Smooth muscle cell (in vitro differentiated cells): ENCODE measurements around the gene VPS72. TPM values are rescaled to one million over a fixed set of nuclear protein-coding genes. Genes with fewer than 3 reads are reported as not detected.
"Not testable (repeated sequence)": the region's sequence is repeated elsewhere in the genome, so short reads cannot be mapped to it uniquely, and the experiment has no call there.

Source experiments
- DNase-seq: peaks from one replicate; lab custom pipeline; 2025; ENCODE audit not compliant: unreplicated experiment; lab: John Stamatoyannopoulos, UW
- H2AFZ ChIP-seq: fragments of 200-600 bp; sonication (generic); 2 replicates; pipeline ENCODE4 v1.6.0; 2016; ENCODE audit warnings: antibody characterized with exemption, low read depth, mild to moderate bottlenecking
- H3F3A ChIP-seq: fragments of 200-600 bp; sonication (generic); 2 replicates; pipeline ENCODE4 v1.6.0; 2017; ENCODE audit warnings: antibody characterized with exemption, low read depth
- H3K27ac ChIP-seq: fragments of 200-600 bp; sonication (generic); 2 replicates; pipeline ENCODE4 v1.5.1; 2016; ENCODE audit warnings: low read depth, mild to moderate bottlenecking
- H3K27me3 ChIP-seq: fragments of 200-600 bp; sonication (generic); 2 replicates; pipeline ENCODE4 v1.6.1; 2016; ENCODE audit warnings: low read depth, mild to moderate bottlenecking
- H3K36me3 ChIP-seq: fragments of 200-600 bp; sonication (generic); 2 replicates; pipeline ENCODE4 v1.5.1; 2016; ENCODE audit warnings: low read depth
- H3K4me1 ChIP-seq: fragments of 200-600 bp; sonication (generic); 2 replicates; pipeline ENCODE4 v1.5.1; 2016; ENCODE audit warnings: low read depth
- H3K4me2 ChIP-seq: fragments of 200-600 bp; sonication (generic); 2 replicates; pipeline ENCODE4 v1.6.0; 2016; ENCODE audit warnings: mild to moderate bottlenecking
- H3K4me3 ChIP-seq: fragments of 200-600 bp; sonication (generic); 2 replicates; pipeline ENCODE4 v1.5.1; 2016; ENCODE audit warnings: mild to moderate bottlenecking
- H3K79me2 ChIP-seq: fragments of 200-600 bp; sonication (generic); 2 replicates; pipeline ENCODE4 v1.6.0; 2016; ENCODE audit warnings: low read depth, mild to moderate bottlenecking
- H3K9ac ChIP-seq: fragments of 200-600 bp; sonication (generic); 2 replicates; pipeline ENCODE4 v1.6.0; 2016; ENCODE audit warnings: low read depth
- H3K9me3 ChIP-seq: fragments of 200-600 bp; sonication (generic); replicated peaks from 2 replicates; pipeline ENCODE4 v1.5.1; 2016; ENCODE audit warnings: low read depth
- H4K20me1 ChIP-seq: fragments of 200-600 bp; sonication (generic); 2 replicates; pipeline ENCODE4 v1.6.0; 2016; ENCODE audit warnings: low read depth
- CTCF ChIP-seq: fragments of 200-600 bp; sonication (generic); IDR thresholded peaks from 2 replicates; pipeline ENCODE4 v1.5.1; 2017; ENCODE audit warnings: borderline replicate concordance, mild to moderate bottlenecking, antibody characterized with exemption; ENCODE audit not compliant: insufficient read depth, poor library complexity, severe bottlenecking
- WGBS: methylation state at CpG from one replicate; pipeline ENCODE4 v1.1.7; 2016; ENCODE audit warnings: low lambda C conversion rate; 5-methylcytosine and 5-hydroxymethylcytosine counted together
- polyA plus RNA-seq: library from polyadenylated mRNA; unstranded; fragments of >200 nt; fragmentation: Nextera tagmentation; extraction: Ambion mirVana; gene quantifications from 2 replicates; pipeline ENCODE4 v1.2.1, GENCODE V29; 2016
- total RNA-seq: library from RNA; depleted of rRNA; stranded (reverse); fragments of >200 nt; gene quantifications from 2 replicates; pipeline ENCODE4 v1.2.3, GENCODE V29; 2014

Gene VPS72
- total and polyA plus RNA-seq, 2 experiments from 2014 or later: 35.0 to 57.9 TPM

DNA sequence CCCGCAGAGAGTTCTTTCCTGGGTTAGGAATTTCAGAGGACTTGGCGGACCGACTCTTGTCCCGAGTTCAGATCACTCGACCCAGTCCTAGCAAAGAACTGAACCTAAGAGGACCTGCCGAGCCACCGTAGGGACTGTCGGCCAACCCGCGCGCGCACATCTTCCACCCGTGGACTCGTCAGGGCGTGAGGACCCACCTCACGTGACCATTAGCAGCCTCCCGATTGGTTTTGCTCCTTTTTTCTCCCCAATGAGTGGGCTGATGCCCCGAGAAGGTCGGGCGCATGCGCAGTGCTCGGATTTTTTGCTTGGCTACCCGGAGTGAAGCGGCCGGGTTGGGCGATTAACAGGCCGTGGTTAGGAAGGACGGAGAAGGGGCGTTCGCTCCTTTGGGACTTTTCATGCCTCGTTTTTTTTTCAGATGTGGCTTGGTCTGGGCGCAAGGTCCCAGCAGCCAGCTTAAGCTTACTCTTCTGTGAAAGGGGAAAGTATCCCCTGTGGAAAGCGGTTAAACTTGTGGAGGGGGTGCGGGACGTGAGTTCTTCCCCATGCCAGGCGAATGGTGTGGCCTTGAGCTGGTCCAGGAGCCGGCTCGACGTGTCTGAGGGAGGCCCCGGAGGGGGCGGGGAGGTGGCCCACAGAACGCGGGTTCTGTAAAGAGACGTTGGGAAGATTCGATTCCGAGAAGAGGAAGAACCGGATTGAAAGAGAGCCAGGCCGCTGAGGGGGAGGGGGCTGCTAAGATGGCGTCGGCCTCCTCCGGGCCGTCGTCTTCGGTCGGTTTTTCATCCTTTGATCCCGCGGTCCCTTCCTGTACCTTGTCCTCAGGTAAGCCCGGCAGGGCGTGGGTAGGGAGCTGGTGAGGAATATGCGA is 8.5 kb upstream of the VPS72 start, which contains the start of gene PIP5K1A:
Gene PIP5K1A (plus strand): TSS at position 299 of the 874 bp plus-strand sequence. CDS start 445 bp downstream, at position 744.
- Histone ChIP-seq H3F3A (peaks cover 6% of the 10 kb centered on the region), H3K4me2 (peak within 1 kb of the TSS; percentile 91), H3K27me3 (no peaks in the 10 kb centered on the region), H3K79me2 (peaks cover 43% of the 10 kb centered on the region), H2AFZ (peak within 1 kb of the TSS; percentile 56), H3K4me3 (peak within 1 kb of the TSS; percentile 85), H3K4me1 (peaks cover 12% of the 10 kb centered on the region), H3K9me3 (no peaks in the 10 kb centered on the region), H3K36me3 (no peaks in the 10 kb centered on the region), H4K20me1 (peaks cover 41% of the 10 kb centered on the region), H3K27ac (peak within 1 kb of the TSS; percentile 97), H3K9ac (peak within 1 kb of the TSS; percentile 96)
- peak; percentile 96 for DNase-seq
- WGBS: 2% methylated on average over 60 of the region's 60 CpGs
- no peak for TF ChIP-seq CTCF

DNA sequence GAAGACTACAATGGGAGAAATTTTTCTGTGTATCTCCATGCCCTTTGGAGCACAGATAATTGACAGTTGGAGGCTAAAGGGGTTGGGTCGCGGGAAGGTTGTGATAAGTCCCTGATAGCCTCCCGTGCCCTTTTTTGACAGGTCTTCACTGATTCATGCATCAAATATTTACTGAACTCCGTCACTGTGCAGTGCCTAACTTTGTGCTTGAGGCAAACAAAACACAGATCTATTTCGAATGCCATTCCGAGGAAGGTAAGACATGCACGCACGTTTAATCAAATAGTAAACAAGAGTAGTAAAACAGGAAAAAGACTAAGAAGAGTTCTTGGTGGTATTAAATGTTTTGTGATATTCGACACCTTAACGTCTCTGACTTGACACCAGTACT is 7.9 kb upstream of the VPS72 start:
- Histone ChIP-seq H3K9ac (peak overlapping the region; percentile 96), H3K4me3 (peak overlapping the region; percentile 85), H3K27me3 (no peaks in the 10 kb centered on the region), H3K79me2 (peaks cover 36% of the 10 kb centered on the region), H4K20me1 (peaks cover 34% of the 10 kb centered on the region), H3K27ac (peak overlapping the region; percentile 97), H2AFZ (peak overlapping the region; percentile 56), H3K4me2 (peak overlapping the region; percentile 91), H3K9me3 (no peaks in the 10 kb centered on the region), H3F3A (peaks cover 6% of the 10 kb centered on the region), H3K4me1 (peaks cover 12% of the 10 kb centered on the region), H3K36me3 (no peaks in the 10 kb centered on the region)
- no peak for TF ChIP-seq CTCF
- DNase-seq: no peak
- 8% methylated on average over 10 of the region's 10 CpGs for WGBS

DNA sequence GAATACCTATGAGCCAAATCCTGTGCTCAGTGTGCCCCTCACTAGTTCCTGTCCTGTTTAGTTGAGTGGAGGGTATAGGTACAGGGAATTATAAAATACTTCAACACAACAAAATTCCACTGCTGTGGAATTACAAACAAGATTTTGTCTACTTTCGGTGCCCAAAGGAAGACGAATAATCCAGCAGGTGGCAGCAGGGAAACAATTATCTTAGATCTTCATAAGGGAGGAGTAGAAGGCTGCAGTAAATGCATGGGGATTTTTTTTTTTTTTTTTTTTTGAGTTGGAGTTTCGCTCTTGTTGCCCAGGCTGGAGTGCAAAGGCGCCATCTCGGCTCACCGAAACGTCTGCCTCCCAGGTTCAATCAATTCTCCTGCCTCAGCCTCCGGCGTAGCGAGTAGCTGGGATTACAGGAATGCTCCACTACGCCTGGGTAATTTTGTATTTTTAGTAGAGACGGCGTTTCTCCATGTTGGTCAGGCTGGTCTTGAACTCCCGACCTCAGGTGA is 6.3 kb upstream of the VPS72 start:
- TF ChIP-seq CTCF: peak; percentile 45
- Histone ChIP-seq H4K20me1 (peaks cover 19% of the 10 kb centered on the region), H3K4me1 (peaks cover 8% of the 10 kb centered on the region), H3K4me3 (peak overlapping the region; percentile 12), H3K36me3 (no peaks in the 10 kb centered on the region), H3K79me2 (peaks cover 21% of the 10 kb centered on the region), H3K4me2 (peak overlapping the region; percentile 49), H2AFZ (peak overlapping the region; percentile 51), H3K9ac (peak overlapping the region; percentile 51), H3K27ac (peak overlapping the region; percentile 86), H3K9me3 (no peaks in the 10 kb centered on the region), H3K27me3 (no peaks in the 10 kb centered on the region), H3F3A (peaks cover 6% of the 10 kb centered on the region)
- no peak for DNase-seq
- WGBS: 65% methylated on average over 14 of the region's 14 CpGs

- not testable (repeated sequence) for H2AFZ ChIP-seq, H3K27me3 ChIP-seq, H3F3A ChIP-seq, H3K9ac ChIP-seq, H4K20me1 ChIP-seq, H3K9me3 ChIP-seq, H3K4me3 ChIP-seq, H3K79me2 ChIP-seq, H3K4me1 ChIP-seq, DNase-seq, H3K36me3 ChIP-seq
- Histone ChIP-seq H3K27ac (peak overlapping the region; percentile 86), H3K4me2 (peak overlapping the region; percentile 22)
- 86% methylated on average over 17 of the region's 17 CpGs for WGBS
These were observed 5.0 kb upstream of the VPS72 start for GRCh38 chr1:151194894-151195594.
